ENCODE measurements around the gene LRP5.
A peak's percentile ranks its signal among the peaks of the same experiment; 100 is the strongest.

DNA sequence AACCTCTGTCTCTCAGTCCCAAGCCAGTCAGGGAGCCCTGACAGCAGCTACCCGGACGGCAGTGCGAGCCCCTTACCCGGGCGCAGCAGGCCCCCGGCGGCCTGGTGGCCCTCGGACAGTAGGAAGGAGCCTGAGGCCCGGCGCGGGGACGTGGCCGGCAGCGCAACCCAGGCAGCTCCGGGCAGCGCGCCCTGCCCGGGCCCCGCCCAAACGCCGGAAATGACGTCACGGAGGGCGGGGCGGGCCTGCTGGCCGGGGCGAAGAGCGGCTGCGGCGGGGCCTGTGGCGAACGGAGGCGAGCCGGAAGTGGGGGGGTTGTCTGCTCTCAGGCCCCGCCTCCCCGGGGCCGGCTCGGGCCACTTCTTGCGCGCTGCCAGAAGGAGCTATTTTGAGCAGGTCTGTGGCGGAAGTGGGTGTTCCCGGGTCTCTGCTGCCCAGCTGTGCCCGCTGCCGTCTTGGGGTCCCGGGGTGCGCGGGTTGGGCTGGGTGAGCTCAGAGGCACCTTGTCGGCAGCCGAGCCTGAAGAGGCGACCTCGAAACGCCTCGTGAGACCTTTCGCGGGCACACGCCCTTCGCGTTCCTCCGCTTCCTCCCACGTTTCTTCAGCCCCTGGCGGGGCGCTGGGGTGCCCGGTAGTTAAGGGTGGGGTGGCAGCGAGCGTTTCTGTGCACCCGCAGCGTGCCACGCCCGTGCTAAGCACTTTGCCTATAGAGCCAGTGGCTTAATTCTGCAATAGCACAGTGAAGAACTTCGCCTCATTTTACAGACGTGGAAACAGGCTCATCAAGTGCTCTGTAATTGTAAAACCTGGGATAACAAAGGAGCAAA lies 40.4 kb upstream of the LRP5 start, which contains the start of gene C11orf24:
- TF ChIP-seq CTCF (IDR thresholded peaks at IDR 0.05 in 8 of 11, conservative IDR thresholded peaks at IDR 0.05 in 3 of 11) (peak in 3 of 11 experiments; percentile 9 to 54 (median 35)), POLR2AphosphoS5 (IDR thresholded peaks at IDR 0.05) (peak; percentile 89 to 92 (median 92)), POLR2A (IDR thresholded peaks at IDR 0.05) (peak; percentile 7 to 55 (median 33))
